ENCODE measurements around the gene KNSTRN. TPM values are rescaled to one million over a fixed set of nuclear protein-coding genes. Genes with fewer than 3 reads are reported as not detected.

Gene KNSTRN
- total and polyA plus RNA-seq, 2 of the 8 experiments (the other 6 are each of a cell fraction or from before 2014, with no cell fraction given): 25.1 to 79.4 TPM

DNA sequence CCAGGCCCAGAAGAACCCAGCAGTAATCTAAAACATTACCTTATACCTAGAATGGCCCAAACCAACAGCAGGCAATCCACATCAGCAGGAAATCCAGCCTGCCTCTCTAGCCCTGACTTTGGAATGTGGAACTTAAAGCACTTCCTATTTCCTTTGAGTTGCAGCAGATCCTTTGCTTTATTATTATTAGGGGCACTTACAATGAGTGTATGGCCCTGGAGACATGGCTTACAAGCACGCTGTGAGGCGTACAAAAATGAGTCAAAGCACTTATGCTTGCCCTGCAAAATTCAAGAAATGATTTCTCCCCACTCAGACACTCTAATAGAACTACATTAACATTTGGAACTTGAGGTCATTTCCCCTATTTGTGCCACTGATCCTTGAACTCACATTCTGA lies 9.5 kb upstream of the KNSTRN start:
- no peak for FAIRE-seq
- H2AFZ ChIP-seq (ENCODE audit: low read length): no peak overlapping the region

More for the DNA sequence above, 9.5 kb upstream of the KNSTRN start:
- H3K4me3 ChIP-seq (ENCODE audit: extremely low read depth in 1 of 4, insufficient read depth in 2 of 4, low read depth in 3 of 4, low read length in 4 of 4): no peak overlapping the region
- H3K27me3 ChIP-seq (replicated peaks in 1 of 4; ENCODE audit: control insufficient read depth in 3 of 4, extremely low read depth in 1 of 4, insufficient read depth in 3 of 4, low read length in 3 of 4): peaks cover 5 to 14% (median 12%) of the 10 kb centered on the region in 4 experiments
- no peak for DNase-seq (ENCODE audit: low read depth in 1 of 2, low spot score in 2 of 2)
- no peaks in the 10 kb centered on the region for H4K20me1 ChIP-seq (replicated peaks in 1 of 2; ENCODE audit: control insufficient read depth in 1 of 2, insufficient read depth in 2 of 2, low read length in 2 of 2)
- H3K4me2 ChIP-seq (ENCODE audit: insufficient read depth in 1 of 2, low read depth in 2 of 2, low read length in 2 of 2): no peak overlapping the region
- no peak overlapping the region for H3K23ac ChIP-seq (ENCODE audit: insufficient read length)
- no peak overlapping the region for H3K56ac ChIP-seq (replicated peaks; ENCODE audit: insufficient read length, low read depth, low read length)
- H4K5ac ChIP-seq (ENCODE audit: insufficient read length, low read depth, low read length): no peak overlapping the region
- peaks cover 0 to 3% (median under 1%) of the 10 kb centered on the region in 4 experiments; a peak in 4 of 7 replicates for H3K4me1 ChIP-seq (replicated peaks in 1 of 4; ENCODE audit: control insufficient read depth in 3 of 4, insufficient read depth in 4 of 4, low read length in 3 of 4)
- H3K23me2 ChIP-seq (ENCODE audit: low read depth, low read length): no peaks in the 10 kb centered on the region
- 64% methylated on average over 2 of the region's 2 CpGs; no CpG with 5 or more reads in 1 of the 2 experiments for WGBS, 2 experiments (ENCODE audit: extremely low coverage in 1 of 2, insufficient coverage in 1 of 2, insufficient read length in 1 of 2, insufficient replicate concordance in 2 of 2, low coverage in 1 of 2, low lambda C conversion rate in 2 of 2, missing lambda C conversion rate in 1 of 2)
- no peak overlapping the region for H2BK15ac ChIP-seq (ENCODE audit: low read length)
- ChIA-PET POLR2A (ENCODE audit: partially characterized antibody) (interaction anchor here (1.1 to 1.9 kb wide), 4 partner anchors 10 to 71 kb away, joined by 3 to 13 read pairs (median 4); partner anchors contain the start of gene KNSTRN), CTCF (ENCODE audit: partially characterized antibody) (interaction anchor here (1.0 kb wide), 1 partner anchor 29 kb away, joined by 3 read pairs; no protein-coding TSS in a partner anchor)
- TF ChIP-seq POLR2A (IDR thresholded peaks at IDR 0.05; ENCODE audit: control extremely low read depth in 1 of 2, low read depth in 2 of 2, low read length in 2 of 2) (no peak), NRF1 (IDR thresholded peaks at IDR 0.05; ENCODE audit: low read depth, low read length) (no peak)
- H3K9me3 ChIP-seq (ENCODE audit: insufficient read depth in 2 of 2, low read depth in 1 of 2, low read length in 1 of 2): peaks cover 0 to 8% of the 10 kb centered on the region in 2 experiments; a peak in 1 of 4 replicates
- H3K27ac ChIP-seq (ENCODE audit: low read depth, low read length): no peak overlapping the region
- no peak overlapping the region for H2AK5ac ChIP-seq (ENCODE audit: low read depth, low read length)
- H4K91ac ChIP-seq (replicated peaks; ENCODE audit: insufficient read length, low read length): no peak overlapping the region
- H3K79me1 ChIP-seq (ENCODE audit: low read depth, low read length): no peaks in the 10 kb centered on the region
- no peak overlapping the region for H3K18ac ChIP-seq (ENCODE audit: extremely low read depth, low read length)
- H3K14ac ChIP-seq (ENCODE audit: insufficient read length): no peak overlapping the region
- no peak overlapping the region for H2BK120ac ChIP-seq (replicated peaks; ENCODE audit: low read depth, low read length)
- H2BK12ac ChIP-seq (ENCODE audit: low read depth, low read length): no peak overlapping the region
- H2BK20ac ChIP-seq (ENCODE audit: low read length): no peak overlapping the region
- no peak overlapping the region for H4K8ac ChIP-seq (ENCODE audit: extremely low read depth, insufficient read depth, low read length)
- H2BK5ac ChIP-seq (ENCODE audit: low read depth, low read length): no peak overlapping the region
- H3K9ac ChIP-seq (replicated peaks in 1 of 4; ENCODE audit: extremely low read depth in 1 of 4, low read depth in 3 of 4, low read length in 3 of 4): no peak overlapping the region
- no peak overlapping the region for H3K4ac ChIP-seq (replicated peaks; ENCODE audit: insufficient read length, low read depth, low read length)
- H3K79me2 ChIP-seq (ENCODE audit: control insufficient read depth in 1 of 2, insufficient read depth in 2 of 2, low read length in 2 of 2): no peaks in the 10 kb centered on the region
- H3K36me3 ChIP-seq (ENCODE audit: control insufficient read depth in 2 of 4, insufficient read depth in 4 of 4, low read length in 3 of 4): no peaks in the 10 kb centered on the region

Measured in H1 (cell line).